ENCODE data around the gene ANKS3. TPM values are rescaled to one million over a fixed set of nuclear protein-coding genes. Genes with fewer than 3 reads are reported as not detected.
A peak's percentile ranks its signal among the peaks of the same experiment; 100 is the strongest.

Gene ANKS3
- total RNA-seq: 10 to 100 TPM; 23.5 to 25.3 TPM
- 10 to 100 TPM; 12.6 to 26.3 TPM for polyA plus RNA-seq
- long read RNA-seq, donor 1, partial matches to known transcripts: 5 of 6 reads
- long read RNA-seq, donor 1, other reads (novel, unspliced or antisense): 0 of 6 reads
- long read RNA-seq, donor 2, partial matches to known transcripts: 0 of 2 reads
- long read RNA-seq, donor 2, other reads (novel, unspliced or antisense): 0 of 2 reads
- long read RNA-seq, donor 3, partial matches to known transcripts: 0 of 1 reads
- long read RNA-seq, donor 3, other reads (novel, unspliced or antisense): 0 of 1 reads
- long read RNA-seq, donor 4, partial matches to known transcripts: 0 of 4 reads
- long read RNA-seq, donor 4, other reads (novel, unspliced or antisense): 0 of 4 reads
- long read RNA-seq, donor 5, transcript ANKS3-216 (2 exons, 834 nt): major isoform, 6 of 7 reads
- long read RNA-seq, donor 5, partial matches to known transcripts: 0 of 7 reads
- long read RNA-seq, donor 5, other reads (novel, unspliced or antisense): 0 of 7 reads

GRCh38 chr16:4734063-4734729 lies at the start of gene ANKS3, which contains the start of gene DNAAF8:
TSS of gene ANKS3 (minus strand) at chr16:4734271. CDS start at chr16:4730149, 4,122 bp downstream.
TSS of gene DNAAF8 (plus strand) at chr16:4734537. CDS start at chr16:4736515, 1,978 bp downstream.
- Histone ChIP-seq H3K27ac (ENCODE audit: low read depth in 1 of 2, low read length in 1 of 2) (peak within 1 kb of the TSS; percentile 58 to 90), H3K27me3 (ENCODE audit: control insufficient read depth in 3 of 3, insufficient read depth in 3 of 3, low read length in 2 of 3) (no peaks in the 10 kb centered on the region), H3K4me3 (peak within 1 kb of the TSS; percentile 92), H3K9me3 (ENCODE audit: control insufficient read depth in 4 of 4, insufficient read depth in 3 of 4, low read length in 3 of 4) (no peaks in the 10 kb centered on the region), H3K4me1 (ENCODE audit: control insufficient read depth in 5 of 5, insufficient read depth in 5 of 5, low read length in 5 of 5) (peaks cover 0 to 6% (median 2%) of the 10 kb centered on the region in 5 donors), H3K36me3 (ENCODE audit: control insufficient read depth in 4 of 4, insufficient read depth in 4 of 4, low read length in 4 of 4) (peaks cover 0 to 5% (median 4%) of the 10 kb centered on the region in 4 donors), H3K9ac (ENCODE audit: insufficient read depth in 1 of 2, low read length in 2 of 2) (peak within 1 kb of the TSS; percentile 8 to 75)
- ATAC-seq (ENCODE audit: insufficient read depth, low FRiP score) (peak; percentile 97), DNase-seq (peak; percentile 95 to 97 (median 97))
- no peak for TF ChIP-seq CTCF (IDR thresholded peaks at IDR 0.05; ENCODE audit: control extremely low read depth, extremely low read depth)
- 0% methylated on average over 67 to 70 of the region's 70 CpGs for WGBS, 2 donors

- H3K9ac ChIP-seq (ENCODE audit: insufficient read depth in 1 of 2, low read length in 2 of 2): no peak overlapping the region
- TF ChIP-seq CTCF (IDR thresholded peaks at IDR 0.05; ENCODE audit: control extremely low read depth, extremely low read depth): no peak
- H3K4me1 ChIP-seq (ENCODE audit: control insufficient read depth in 5 of 5, insufficient read depth in 5 of 5, low read length in 5 of 5): no peaks in the 10 kb centered on the region
- H3K36me3 ChIP-seq (ENCODE audit: control insufficient read depth in 4 of 4, insufficient read depth in 4 of 4, low read length in 4 of 4): no peaks in the 10 kb centered on the region
- DNase-seq: peak in 1 of 3 donors; percentile 5
- H3K9me3 ChIP-seq (ENCODE audit: control insufficient read depth in 4 of 4, insufficient read depth in 3 of 4, low read length in 3 of 4): no peaks in the 10 kb centered on the region
- ATAC-seq (ENCODE audit: insufficient read depth, low FRiP score): no peak
- H3K27me3 ChIP-seq (ENCODE audit: control insufficient read depth in 3 of 3, insufficient read depth in 3 of 3, low read length in 2 of 3): no peaks in the 10 kb centered on the region
- H3K4me3 ChIP-seq: no peak overlapping the region
- H3K27ac ChIP-seq (ENCODE audit: low read depth in 1 of 2, low read length in 1 of 2): no peak overlapping the region
- 88 to 95% methylated on average over 24 to 25 of the region's 25 CpGs for WGBS, 2 donors
Observed at GRCh38 chr16:4783251-4783950, 49.3 kb upstream of the ANKS3 start.

- no peak for TF ChIP-seq CTCF (IDR thresholded peaks at IDR 0.05; ENCODE audit: control extremely low read depth, extremely low read depth)
- ATAC-seq (ENCODE audit: insufficient read depth, low FRiP score) (no peak), DNase-seq (no peak)
- Histone ChIP-seq H3K4me3 (no peak overlapping the region), H3K36me3 (ENCODE audit: control insufficient read depth in 4 of 4, insufficient read depth in 4 of 4, low read length in 4 of 4) (no peaks in the 10 kb centered on the region), H3K27ac (ENCODE audit: low read depth in 1 of 2, low read length in 1 of 2) (no peak overlapping the region), H3K4me1 (ENCODE audit: control insufficient read depth in 5 of 5, insufficient read depth in 5 of 5, low read length in 5 of 5) (no peaks in the 10 kb centered on the region), H3K27me3 (ENCODE audit: control insufficient read depth in 3 of 3, insufficient read depth in 3 of 3, low read length in 2 of 3) (no peaks in the 10 kb centered on the region), H3K9me3 (ENCODE audit: control insufficient read depth in 4 of 4, insufficient read depth in 3 of 4, low read length in 3 of 4) (no peaks in the 10 kb centered on the region), H3K9ac (ENCODE audit: insufficient read depth in 1 of 2, low read length in 2 of 2) (no peak overlapping the region)
- WGBS, 2 donors: 91 to 92% methylated on average over 4 of the region's 4 CpGs
Observed at GRCh38 chr16:4780235-4780634, 46.2 kb upstream of the ANKS3 start.

Data from lung (tissue), 16 donors.